ENCODE data around the gene ZNF575. TPM values are rescaled to one million over a fixed set of nuclear protein-coding genes. Genes with fewer than 3 reads are reported as not detected.

The ZNF575 gene
- polyA plus RNA-seq, 3 donors, result 0.25 to 0.79 (median 0.29) TPM

- intact Hi-C loops (cut with micrococcal nuclease), result loop anchor here in 1 of 2 donors (5.0 kb wide), 1 partner anchor 58 kb away; no protein-coding TSS in a partner anchor
- TF ChIP-seq, protein P1, sequence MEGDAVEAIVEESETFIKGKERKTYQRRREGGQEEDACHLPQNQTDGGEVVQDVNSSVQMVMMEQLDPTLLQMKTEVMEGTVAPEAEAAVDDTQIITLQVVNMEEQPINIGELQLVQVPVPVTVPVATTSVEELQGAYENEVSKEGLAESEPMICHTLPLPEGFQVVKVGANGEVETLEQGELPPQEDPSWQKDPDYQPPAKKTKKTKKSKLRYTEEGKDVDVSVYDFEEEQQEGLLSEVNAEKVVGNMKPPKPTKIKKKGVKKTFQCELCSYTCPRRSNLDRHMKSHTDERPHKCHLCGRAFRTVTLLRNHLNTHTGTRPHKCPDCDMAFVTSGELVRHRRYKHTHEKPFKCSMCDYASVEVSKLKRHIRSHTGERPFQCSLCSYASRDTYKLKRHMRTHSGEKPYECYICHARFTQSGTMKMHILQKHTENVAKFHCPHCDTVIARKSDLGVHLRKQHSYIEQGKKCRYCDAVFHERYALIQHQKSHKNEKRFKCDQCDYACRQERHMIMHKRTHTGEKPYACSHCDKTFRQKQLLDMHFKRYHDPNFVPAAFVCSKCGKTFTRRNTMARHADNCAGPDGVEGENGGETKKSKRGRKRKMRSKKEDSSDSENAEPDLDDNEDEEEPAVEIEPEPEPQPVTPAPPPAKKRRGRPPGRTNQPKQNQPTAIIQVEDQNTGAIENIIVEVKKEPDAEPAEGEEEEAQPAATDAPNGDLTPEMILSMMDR (IDR thresholded peaks at IDR 0.05), result no peak
- Histone ChIP-seq H3K9ac (ENCODE audit: insufficient read depth, low read length, poor library complexity, severe bottlenecking) (no peak overlapping the region), H2AFZ (ENCODE audit: insufficient read depth, low read depth, low read length, poor library complexity, severe bottlenecking) (peak overlapping the region; percentile 87), H3K36me3 (replicated peaks in 1 of 2; ENCODE audit: control insufficient read depth in 1 of 2, insufficient read depth in 2 of 2, low read length in 2 of 2) (peaks cover 24 to 37% of the 10 kb centered on the region in 2 donors), H4K20me1 (ENCODE audit: insufficient read depth, low read length) (no peaks in the 10 kb centered on the region), H3K9me3 (replicated peaks in 1 of 2; ENCODE audit: control insufficient read depth in 1 of 2, insufficient read depth in 1 of 2, low read length in 2 of 2) (no peaks in the 10 kb centered on the region), H3K4me1 (ENCODE audit: control insufficient read depth in 1 of 2, insufficient read depth in 2 of 2, low read length in 2 of 2) (peaks cover 18 to 28% of the 10 kb centered on the region in 2 donors), H3K27ac (ENCODE audit: low read depth in 1 of 2, low read length in 2 of 2) (no peak overlapping the region), H3K4me3 (replicated peaks in 1 of 3; ENCODE audit: low read depth in 2 of 3, low read length in 3 of 3) (peak overlapping the region in 1 of 3 experiments; percentile 89), H3K79me2 (ENCODE audit: insufficient read depth, low read length) (no peaks in the 10 kb centered on the region), H3K4me2 (replicated peaks; ENCODE audit: extremely low read depth, low read length, poor library complexity, severe bottlenecking) (peak overlapping the region; percentile 96), H3K27me3 (ENCODE audit: control insufficient read depth in 2 of 2, insufficient read depth in 2 of 2, low read length in 2 of 2) (no peaks in the 10 kb centered on the region)
- peaks cover 22% of the 10 kb centered on the region for H3K4me1 Mint-ChIP-seq
- no CpG with 5 or more reads among the region's 3 CpGs for WGBS (ENCODE audit: insufficient coverage)
- DNase-seq, result no peak
- H3K4me3 Mint-ChIP-seq, result peak overlapping the region; percentile 58 to 77
- peaks cover 2 to 9% (median 5%) of the 10 kb centered on the region in 3 donors for H3K27me3 Mint-ChIP-seq (ENCODE audit: low read depth in 3 of 3)
- H3K27ac Mint-ChIP-seq, result no peak overlapping the region
- H3K9me3 Mint-ChIP-seq, result no peaks in the 10 kb centered on the region
- peaks cover 34 to 57% of the 10 kb centered on the region in 2 donors for H3K36me3 Mint-ChIP-seq
Observed at GRCh38 chr19:43505186-43505456, 27.9 kb upstream of the ZNF575 start.

- no peaks in the 10 kb centered on the region for H3K9me3 Mint-ChIP-seq
- H3K27ac Mint-ChIP-seq, result no peak overlapping the region
- Histone ChIP-seq H3K36me3 (replicated peaks in 1 of 2; ENCODE audit: control insufficient read depth in 1 of 2, insufficient read depth in 2 of 2, low read length in 2 of 2) (peaks cover 29 to 46% of the 10 kb centered on the region in 2 donors), H3K9me3 (replicated peaks in 1 of 2; ENCODE audit: control insufficient read depth in 1 of 2, insufficient read depth in 1 of 2, low read length in 2 of 2) (no peaks in the 10 kb centered on the region), H3K27ac (ENCODE audit: low read depth in 1 of 2, low read length in 2 of 2) (no peak overlapping the region), H3K4me2 (replicated peaks; ENCODE audit: extremely low read depth, low read length, poor library complexity, severe bottlenecking) (no peak overlapping the region), H3K9ac (ENCODE audit: insufficient read depth, low read length, poor library complexity, severe bottlenecking) (no peak overlapping the region), H3K27me3 (ENCODE audit: control insufficient read depth in 2 of 2, insufficient read depth in 2 of 2, low read length in 2 of 2) (no peaks in the 10 kb centered on the region), H3K4me1 (ENCODE audit: control insufficient read depth in 1 of 2, insufficient read depth in 2 of 2, low read length in 2 of 2) (peaks cover 18 to 28% of the 10 kb centered on the region in 2 donors), H4K20me1 (ENCODE audit: insufficient read depth, low read length) (no peaks in the 10 kb centered on the region), H3K4me3 (replicated peaks in 1 of 3; ENCODE audit: low read depth in 2 of 3, low read length in 3 of 3) (no peak overlapping the region), H2AFZ (ENCODE audit: insufficient read depth, low read depth, low read length, poor library complexity, severe bottlenecking) (no peak overlapping the region), H3K79me2 (ENCODE audit: insufficient read depth, low read length) (no peaks in the 10 kb centered on the region)
- WGBS (ENCODE audit: insufficient coverage), result 97% methylated on average over 3 of the region's 5 CpGs
- no peak for DNase-seq
- H3K4me1 Mint-ChIP-seq, result peaks cover 24% of the 10 kb centered on the region
- H3K27me3 Mint-ChIP-seq (ENCODE audit: low read depth in 3 of 3), result peaks cover 2 to 9% (median 5%) of the 10 kb centered on the region in 3 donors
- H3K4me3 Mint-ChIP-seq, result no peak overlapping the region
- intact Hi-C loops (cut with micrococcal nuclease), result loop anchor here in 1 of 2 donors (5.0 kb wide), 1 partner anchor 59 kb away; no protein-coding TSS in a partner anchor
- peaks cover 37 to 61% of the 10 kb centered on the region in 2 donors for H3K36me3 Mint-ChIP-seq
- TF ChIP-seq, protein P1 (IDR thresholded peaks at IDR 0.05), result no peak
Observed at GRCh38 chr19:43505941-43506340, 27.0 kb upstream of the ZNF575 start.
